A549 (cell line): ENCODE results near the gene DNAJC10. TPM values are rescaled to one million over a fixed set of nuclear protein-coding genes. Genes with fewer than 3 reads are reported as not detected.

Source experiments
- ATAC-seq, 2 experiments: fragments of 200-7000 bp in 1 of 2; fragments of >200 bp in 1 of 2; cut with Nextera tagmentation in 1 of 2; cut with Tn5 transposase in 1 of 2; 3 replicates each; pipeline versions ENCODE4 v1.8.0 to v1.9.1; 2018 to 2020; ENCODE audit warnings: mild to moderate bottlenecking in 1 of 2, moderate library complexity in 1 of 2
- CTCF ChIA-PET: fragments of 300-600 bp; sonication (Branson Sonifier 250); formaldehyde crosslinking; extraction: SDS; loops from one replicate; lab custom pipeline; 2021; ENCODE audit warnings: antibody characterized with exemption, inconsistent platforms; lab: Yijun Ruan, JAX
- POLR2A ChIA-PET: fragments of 350-600 bp; formaldehyde crosslinking; extraction: SDS; loops from one replicate; lab custom pipeline; 2021; ENCODE audit warnings: antibody characterized with exemption, inconsistent platforms; lab: Yijun Ruan, JAX
- DNase-seq, 2 experiments: peaks; one replicate each; pipeline versions ENCODE4 v3.0.0 to v3.0.0-alpha.2; 2011 to 2016; ENCODE audit warnings: low read depth in 1 of 2, low spot score in 1 of 2
- FAIRE-seq: peaks from 2 replicates; lab custom pipeline; 2011; peaks lifted over from hg19 to GRCh38; lab: Jason Lieb, UNC
- H3K27ac ChIP-seq, 2 experiments: fragments of >200 bp; sonication (Bioruptor Twin); formaldehyde crosslinking; 3 replicates each; pipeline ENCODE4 v1.5.1; 2016 to 2017
- H3K4me1 ChIP-seq: fragments of >200 bp; sonication (Bioruptor Twin); formaldehyde crosslinking; 3 replicates; pipeline ENCODE4 v1.6.1; 2016
- H3K4me2 ChIP-seq: fragments of >200 bp; sonication (Bioruptor Twin); formaldehyde crosslinking; 3 replicates; pipeline ENCODE4 v1.6.1; 2016
- H3K4me3 ChIP-seq: fragments of >200 bp; sonication (Bioruptor Twin); formaldehyde crosslinking; 3 replicates; pipeline ENCODE4 v1.5.1; 2016
- H3K9me3 ChIP-seq: fragments of >200 bp; sonication (Bioruptor Twin); formaldehyde crosslinking; 3 replicates; pipeline ENCODE4 v1.6.1; 2016
- CHD2 ChIP-seq: fragments of 150-350 bp; IDR thresholded peaks from 2 replicates; pipeline ENCODE4 v1.6.1; 2014; ENCODE audit warnings: low read length; ENCODE audit not compliant: partially characterized antibody
- FOXS1 ChIP-seq: fragments of 250-450 bp; sonication (Bioruptor Pico); IDR thresholded peaks from 2 replicates; pipeline ENCODE4 v1.5.0; 2020; ENCODE audit warnings: mild to moderate bottlenecking, moderate library complexity
- HEYL ChIP-seq: fragments of 250-450 bp; sonication (Bioruptor Pico); IDR thresholded peaks from 2 replicates; pipeline ENCODE4 v1.8.0; 2021; ENCODE audit warnings: mild to moderate bottlenecking, moderate library complexity
- HOXB13 ChIP-seq: fragments of 250-450 bp; sonication (Bioruptor Pico); IDR thresholded peaks from 2 replicates; pipeline ENCODE4 v1.5.0; 2020; ENCODE audit warnings: low read depth, mild to moderate bottlenecking, moderate library complexity
- HOXB5 ChIP-seq: fragments of 250-450 bp; sonication (Bioruptor Pico); IDR thresholded peaks from 2 replicates; pipeline ENCODE4 v1.5.0; 2020; ENCODE audit warnings: mild to moderate bottlenecking, moderate library complexity
- JUN ChIP-seq, 2 experiments: fragments of >200 bp; sonication (Bioruptor Twin); formaldehyde crosslinking; IDR thresholded peaks; 2 replicates in 1 of 2; 3 replicates in 1 of 2; pipeline ENCODE4 v1.6.1; 2016 to 2017
- MYC ChIP-seq: IDR thresholded peaks from 2 replicates; pipeline ENCODE4 v1.6.1; 2012; ENCODE audit warnings: mild to moderate bottlenecking, inconsistent platforms, low read length, improper control_type of control experiment, borderline replicate concordance
- NFE2L2 ChIP-seq: fragments of 150-350 bp; conservative IDR thresholded peaks from 2 replicates; pipeline ENCODE4 v1.6.1; 2014; ENCODE audit warnings: low read length
- POLR2A ChIP-seq: IDR thresholded peaks from 2 replicates; pipeline ENCODE4 v1.6.1; 2012; ENCODE audit warnings: mild to moderate bottlenecking, low read length
- TFCP2L1 ChIP-seq: fragments of 250-450 bp; sonication (Bioruptor Pico); IDR thresholded peaks from 2 replicates; pipeline ENCODE4 v1.5.0; 2021; ENCODE audit warnings: mild to moderate bottlenecking
- TP53 ChIP-seq: fragments of 250-450 bp; sonication (Bioruptor Pico); IDR thresholded peaks from 2 replicates; pipeline ENCODE4 v1.5.0; 2021; ENCODE audit warnings: mild to moderate bottlenecking, moderate library complexity
- ZFP36 ChIP-seq: fragments of 450-650 bp; IDR thresholded peaks from 2 replicates; pipeline ENCODE4 v1.6.1; 2014; ENCODE audit warnings: borderline replicate concordance; ENCODE audit not compliant: partially characterized antibody
- WGBS: methylation state at CpG from one replicate; pipeline ENCODE4 v1.1.6; 2017; ENCODE audit errors: missing lambda C conversion rate; 5-methylcytosine and 5-hydroxymethylcytosine counted together
- polyA plus RNA-seq, 4 experiments: library from polyadenylated mRNA; depleted of rRNA in 3 of 4; stranded (reverse); fragments of >200 nt; fragmentation: RNase III in 1 of 4; extraction: RNeasy Plus Mini Kit Qiagen cat#74134 plus additional on column Dnase treatment in 1 of 4; gene quantifications; 2 replicates in 3 of 4; 3 replicates in 1 of 4; pipeline ENCODE4 v1.2.3, GENCODE V29; 2011 to 2017
- TF ChIP-seq, protein P1 (sequence below): fragments of 250-450 bp; sonication (Bioruptor Pico); IDR thresholded peaks from 2 replicates; pipeline ENCODE4 v1.5.0; 2020; ENCODE audit warnings: low read depth, mild to moderate bottlenecking, moderate library complexity
- TF ChIP-seq, protein P2 (sequence below): fragments of 150-350 bp; IDR thresholded peaks from 2 replicates; pipeline ENCODE4 v1.6.1; 2014; ENCODE audit warnings: low read depth, mild to moderate bottlenecking, low read length
- TF ChIP-seq, protein P3 (sequence below): IDR thresholded peaks from 2 replicates; pipeline ENCODE4 v1.6.1; 2012
- TF ChIP-seq, protein P4 (sequence below): fragments of >200 bp; sonication (Bioruptor Twin); formaldehyde crosslinking; IDR thresholded peaks from 3 replicates; pipeline ENCODE4 v1.5.1; 2016
- TF ChIP-seq, protein P5 (sequence below): fragments of 200-600 bp; sonication (generic); IDR thresholded peaks from 2 replicates; pipeline ENCODE4 v1.6.1; 2016; ENCODE audit warnings: antibody characterized with exemption, mild to moderate bottlenecking, moderate library complexity
- TF ChIP-seq, protein P6 (sequence below): fragments of 250-450 bp; sonication (Bioruptor Pico); IDR thresholded peaks from 2 replicates; pipeline ENCODE4 v1.5.0; 2021; ENCODE audit warnings: mild to moderate bottlenecking, moderate library complexity, borderline replicate concordance

DNAJC10 gene
- polyA plus RNA-seq, 2 of the 4 experiments (the other 2 are of a cell fraction), result 64.1 to 126 TPM

DNA sequence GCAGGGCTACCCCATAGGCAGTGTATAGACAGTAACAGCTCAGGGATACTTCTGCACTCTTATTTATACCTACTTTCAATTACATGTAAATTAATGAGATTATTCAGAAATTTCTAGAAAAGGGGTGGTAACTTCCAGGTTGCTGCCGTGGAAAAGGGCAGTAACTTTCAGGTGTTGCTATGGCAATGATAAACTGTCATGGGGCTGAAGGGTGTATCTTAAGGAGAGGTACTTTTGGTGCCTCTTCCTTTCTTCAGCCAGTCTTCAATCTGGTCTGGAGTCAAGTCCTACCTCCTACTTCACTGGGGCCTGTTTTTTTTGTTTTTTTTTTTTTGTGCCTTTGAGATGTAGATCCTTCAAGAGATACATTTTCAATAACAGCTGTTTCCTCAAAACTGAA is 35.2 kb upstream of the DNAJC10 start:
- WGBS, result 71% methylated on average over 1 of the region's 1 CpG
- POLR2A ChIA-PET, result no interaction called here

More for the DNA sequence above, 35.2 kb upstream of the DNAJC10 start:
- no peak for TF ChIP-seq HOXB13
- no peak for TF ChIP-seq TP53 (CRISPR knock-in tag)
- TF ChIP-seq HOXB5 (CRISPR knock-in tag), result no peak
- no peak for TF ChIP-seq TFCP2L1 (CRISPR knock-in tag)
- no peak for TF ChIP-seq FOXS1
- TF ChIP-seq MYC, result no peak
- no peak for TF ChIP-seq NFE2L2
- TF ChIP-seq, protein P1, sequence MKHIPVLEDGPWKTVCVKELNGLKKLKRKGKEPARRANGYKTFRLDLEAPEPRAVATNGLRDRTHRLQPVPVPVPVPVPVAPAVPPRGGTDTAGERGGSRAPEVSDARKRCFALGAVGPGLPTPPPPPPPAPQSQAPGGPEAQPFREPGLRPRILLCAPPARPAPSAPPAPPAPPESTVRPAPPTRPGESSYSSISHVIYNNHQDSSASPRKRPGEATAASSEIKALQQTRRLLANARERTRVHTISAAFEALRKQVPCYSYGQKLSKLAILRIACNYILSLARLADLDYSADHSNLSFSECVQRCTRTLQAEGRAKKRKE, result no peak
- TF ChIP-seq POLR2A, result no peak
- TF ChIP-seq, protein P2, sequence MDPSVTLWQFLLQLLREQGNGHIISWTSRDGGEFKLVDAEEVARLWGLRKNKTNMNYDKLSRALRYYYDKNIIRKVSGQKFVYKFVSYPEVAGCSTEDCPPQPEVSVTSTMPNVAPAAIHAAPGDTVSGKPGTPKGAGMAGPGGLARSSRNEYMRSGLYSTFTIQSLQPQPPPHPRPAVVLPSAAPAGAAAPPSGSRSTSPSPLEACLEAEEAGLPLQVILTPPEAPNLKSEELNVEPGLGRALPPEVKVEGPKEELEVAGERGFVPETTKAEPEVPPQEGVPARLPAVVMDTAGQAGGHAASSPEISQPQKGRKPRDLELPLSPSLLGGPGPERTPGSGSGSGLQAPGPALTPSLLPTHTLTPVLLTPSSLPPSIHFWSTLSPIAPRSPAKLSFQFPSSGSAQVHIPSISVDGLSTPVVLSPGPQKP, result no peak
- TF ChIP-seq, protein P3, sequence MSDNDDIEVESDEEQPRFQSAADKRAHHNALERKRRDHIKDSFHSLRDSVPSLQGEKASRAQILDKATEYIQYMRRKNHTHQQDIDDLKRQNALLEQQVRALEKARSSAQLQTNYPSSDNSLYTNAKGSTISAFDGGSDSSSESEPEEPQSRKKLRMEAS, result no peak
- no peak for TF ChIP-seq CHD2
- no peak for TF ChIP-seq JUN (IDR thresholded peaks at IDR 0.05)
- TF ChIP-seq, protein P4, sequence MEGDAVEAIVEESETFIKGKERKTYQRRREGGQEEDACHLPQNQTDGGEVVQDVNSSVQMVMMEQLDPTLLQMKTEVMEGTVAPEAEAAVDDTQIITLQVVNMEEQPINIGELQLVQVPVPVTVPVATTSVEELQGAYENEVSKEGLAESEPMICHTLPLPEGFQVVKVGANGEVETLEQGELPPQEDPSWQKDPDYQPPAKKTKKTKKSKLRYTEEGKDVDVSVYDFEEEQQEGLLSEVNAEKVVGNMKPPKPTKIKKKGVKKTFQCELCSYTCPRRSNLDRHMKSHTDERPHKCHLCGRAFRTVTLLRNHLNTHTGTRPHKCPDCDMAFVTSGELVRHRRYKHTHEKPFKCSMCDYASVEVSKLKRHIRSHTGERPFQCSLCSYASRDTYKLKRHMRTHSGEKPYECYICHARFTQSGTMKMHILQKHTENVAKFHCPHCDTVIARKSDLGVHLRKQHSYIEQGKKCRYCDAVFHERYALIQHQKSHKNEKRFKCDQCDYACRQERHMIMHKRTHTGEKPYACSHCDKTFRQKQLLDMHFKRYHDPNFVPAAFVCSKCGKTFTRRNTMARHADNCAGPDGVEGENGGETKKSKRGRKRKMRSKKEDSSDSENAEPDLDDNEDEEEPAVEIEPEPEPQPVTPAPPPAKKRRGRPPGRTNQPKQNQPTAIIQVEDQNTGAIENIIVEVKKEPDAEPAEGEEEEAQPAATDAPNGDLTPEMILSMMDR, result no peak
- TF ChIP-seq, protein P5, sequence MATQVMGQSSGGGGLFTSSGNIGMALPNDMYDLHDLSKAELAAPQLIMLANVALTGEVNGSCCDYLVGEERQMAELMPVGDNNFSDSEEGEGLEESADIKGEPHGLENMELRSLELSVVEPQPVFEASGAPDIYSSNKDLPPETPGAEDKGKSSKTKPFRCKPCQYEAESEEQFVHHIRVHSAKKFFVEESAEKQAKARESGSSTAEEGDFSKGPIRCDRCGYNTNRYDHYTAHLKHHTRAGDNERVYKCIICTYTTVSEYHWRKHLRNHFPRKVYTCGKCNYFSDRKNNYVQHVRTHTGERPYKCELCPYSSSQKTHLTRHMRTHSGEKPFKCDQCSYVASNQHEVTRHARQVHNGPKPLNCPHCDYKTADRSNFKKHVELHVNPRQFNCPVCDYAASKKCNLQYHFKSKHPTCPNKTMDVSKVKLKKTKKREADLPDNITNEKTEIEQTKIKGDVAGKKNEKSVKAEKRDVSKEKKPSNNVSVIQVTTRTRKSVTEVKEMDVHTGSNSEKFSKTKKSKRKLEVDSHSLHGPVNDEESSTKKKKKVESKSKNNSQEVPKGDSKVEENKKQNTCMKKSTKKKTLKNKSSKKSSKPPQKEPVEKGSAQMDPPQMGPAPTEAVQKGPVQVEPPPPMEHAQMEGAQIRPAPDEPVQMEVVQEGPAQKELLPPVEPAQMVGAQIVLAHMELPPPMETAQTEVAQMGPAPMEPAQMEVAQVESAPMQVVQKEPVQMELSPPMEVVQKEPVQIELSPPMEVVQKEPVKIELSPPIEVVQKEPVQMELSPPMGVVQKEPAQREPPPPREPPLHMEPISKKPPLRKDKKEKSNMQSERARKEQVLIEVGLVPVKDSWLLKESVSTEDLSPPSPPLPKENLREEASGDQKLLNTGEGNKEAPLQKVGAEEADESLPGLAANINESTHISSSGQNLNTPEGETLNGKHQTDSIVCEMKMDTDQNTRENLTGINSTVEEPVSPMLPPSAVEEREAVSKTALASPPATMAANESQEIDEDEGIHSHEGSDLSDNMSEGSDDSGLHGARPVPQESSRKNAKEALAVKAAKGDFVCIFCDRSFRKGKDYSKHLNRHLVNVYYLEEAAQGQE, result no peak
- TF ChIP-seq, protein P6, sequence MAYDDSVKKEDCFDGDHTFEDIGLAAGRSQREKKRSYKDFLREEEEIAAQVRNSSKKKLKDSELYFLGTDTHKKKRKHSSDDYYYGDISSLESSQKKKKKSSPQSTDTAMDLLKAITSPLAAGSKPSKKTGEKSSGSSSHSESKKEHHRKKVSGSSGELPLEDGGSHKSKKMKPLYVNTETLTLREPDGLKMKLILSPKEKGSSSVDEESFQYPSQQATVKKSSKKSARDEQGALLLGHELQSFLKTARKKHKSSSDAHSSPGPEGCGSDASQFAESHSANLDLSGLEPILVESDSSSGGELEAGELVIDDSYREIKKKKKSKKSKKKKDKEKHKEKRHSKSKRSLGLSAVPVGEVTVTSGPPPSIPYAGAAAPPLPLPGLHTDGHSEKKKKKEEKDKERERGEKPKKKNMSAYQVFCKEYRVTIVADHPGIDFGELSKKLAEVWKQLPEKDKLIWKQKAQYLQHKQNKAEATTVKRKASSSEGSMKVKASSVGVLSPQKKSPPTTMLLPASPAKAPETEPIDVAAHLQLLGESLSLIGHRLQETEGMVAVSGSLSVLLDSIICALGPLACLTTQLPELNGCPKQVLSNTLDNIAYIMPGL (CRISPR knock-in tag), result no peak
- TF ChIP-seq HEYL, result no peak
- no peak for TF ChIP-seq ZFP36
- H3K4me2 ChIP-seq, result no peak overlapping the region
- no peak for DNase-seq
- no peak for FAIRE-seq
- CTCF ChIA-PET, result interaction anchor here (1.3 kb wide), 1 partner anchor 495 kb away, joined by 3 read pairs; no protein-coding TSS in a partner anchor
- H3K9me3 ChIP-seq, result no peaks in the 10 kb centered on the region
- ATAC-seq, result no peak
- H3K27ac ChIP-seq, result no peak overlapping the region
- H3K4me1 ChIP-seq, result no peaks in the 10 kb centered on the region
- no peak overlapping the region for H3K4me3 ChIP-seq
